NCI-H526 (cell line): ENCODE data around the gene SPARC.

ENCODE experiments used
- DNase-seq, 2 experiments: peaks; one replicate each; lab custom pipeline; 2025; lab: John Stamatoyannopoulos, UW

The SPARC gene

DNA sequence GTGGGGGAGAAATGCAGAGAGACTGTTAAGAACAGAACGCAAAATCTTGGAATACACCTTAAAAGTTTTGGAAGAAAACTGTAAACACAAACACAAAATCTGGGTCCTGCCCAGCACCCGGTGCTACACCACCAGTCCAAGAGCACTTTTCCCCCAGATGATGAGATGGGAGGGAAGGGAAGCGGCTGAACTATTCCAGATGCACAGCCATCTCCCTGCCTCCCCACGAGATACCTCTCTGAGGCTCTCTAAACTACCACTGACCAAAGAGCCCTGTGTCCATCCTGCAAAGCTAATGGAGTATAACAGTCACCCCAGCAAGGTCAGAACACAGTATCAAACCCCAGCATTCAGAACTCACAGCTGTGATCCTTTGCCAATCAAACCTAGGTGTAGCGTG is 8.0 kb downstream of the SPARC start:
- DNase-seq, result no peak

DNA sequence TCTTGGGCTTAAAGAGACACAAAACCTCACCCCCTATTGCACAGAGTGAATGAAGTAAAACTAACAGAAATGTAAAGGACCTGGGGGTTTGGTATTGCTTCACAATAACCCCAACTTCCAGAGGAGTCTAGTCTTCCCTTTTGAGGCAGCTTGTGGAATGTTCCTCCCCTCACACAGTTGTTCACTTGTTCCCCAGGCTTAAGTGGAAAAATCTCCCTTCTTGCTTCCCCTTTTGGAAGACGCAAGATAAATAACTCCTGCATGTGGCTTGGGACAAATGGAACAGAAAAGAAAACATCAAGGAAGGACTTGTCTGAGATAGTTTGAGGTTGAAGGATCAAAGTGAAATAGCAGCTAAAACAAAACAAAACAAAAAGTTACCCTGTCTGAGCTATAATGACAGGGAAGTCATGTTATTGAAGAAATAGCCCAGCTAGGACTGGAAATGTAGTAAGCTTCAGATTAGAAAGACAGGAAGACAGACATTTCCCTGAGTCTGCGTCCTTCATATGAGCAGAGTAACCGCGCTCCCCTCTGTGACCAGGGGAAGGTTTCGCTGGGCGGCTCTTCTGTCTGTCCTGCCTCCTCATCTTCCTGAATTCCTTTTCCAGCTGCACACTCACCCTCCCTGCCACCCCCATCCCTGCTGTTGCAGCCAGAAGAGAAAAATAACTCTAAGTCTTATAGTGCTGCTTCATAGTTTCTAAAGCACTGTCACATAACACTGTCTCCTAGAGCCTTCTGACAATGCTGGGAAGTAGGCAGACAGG is 8.8 kb downstream of the SPARC start:
- no peak for DNase-seq

DNA sequence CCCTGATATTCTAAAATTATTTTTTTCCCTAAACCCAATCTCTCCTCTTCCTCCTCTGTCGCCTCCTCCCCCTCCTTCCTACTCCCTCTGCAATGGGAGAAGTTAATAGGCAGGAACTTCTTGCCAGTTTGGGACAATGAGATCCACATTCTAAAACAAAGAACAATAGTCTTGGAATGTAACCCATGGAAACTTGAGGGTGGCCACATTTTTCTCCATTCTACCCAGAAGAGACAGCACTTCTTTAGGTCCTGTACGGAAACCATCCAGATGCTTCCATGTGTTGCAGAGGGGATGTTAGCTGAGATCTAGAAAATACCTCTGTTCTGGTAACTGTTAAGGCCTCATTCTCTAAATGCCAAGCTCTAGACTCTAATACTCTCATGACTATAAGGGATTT is 10.0 kb downstream of the SPARC start:
- no peak for DNase-seq

DNA sequence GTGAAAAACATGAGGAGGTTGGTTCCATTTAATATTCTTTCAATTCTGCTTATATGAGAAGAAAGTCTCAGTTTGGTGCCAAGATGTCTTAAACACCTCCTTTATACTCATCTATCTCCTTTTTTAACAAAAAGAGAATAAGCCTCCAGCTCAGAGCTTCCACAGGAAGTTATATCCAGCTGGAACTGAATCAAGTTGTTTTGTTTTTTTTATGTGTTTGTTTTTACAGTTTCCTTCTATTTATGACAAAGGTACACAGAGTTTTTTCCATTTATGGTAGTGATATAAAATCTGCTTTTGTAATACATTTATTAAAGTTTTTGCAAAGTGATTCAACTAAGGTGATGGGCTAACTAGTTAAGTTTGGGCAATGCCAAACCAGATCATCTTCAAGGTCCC is 10.4 kb downstream of the SPARC start:
- DNase-seq, result no peak

DNA sequence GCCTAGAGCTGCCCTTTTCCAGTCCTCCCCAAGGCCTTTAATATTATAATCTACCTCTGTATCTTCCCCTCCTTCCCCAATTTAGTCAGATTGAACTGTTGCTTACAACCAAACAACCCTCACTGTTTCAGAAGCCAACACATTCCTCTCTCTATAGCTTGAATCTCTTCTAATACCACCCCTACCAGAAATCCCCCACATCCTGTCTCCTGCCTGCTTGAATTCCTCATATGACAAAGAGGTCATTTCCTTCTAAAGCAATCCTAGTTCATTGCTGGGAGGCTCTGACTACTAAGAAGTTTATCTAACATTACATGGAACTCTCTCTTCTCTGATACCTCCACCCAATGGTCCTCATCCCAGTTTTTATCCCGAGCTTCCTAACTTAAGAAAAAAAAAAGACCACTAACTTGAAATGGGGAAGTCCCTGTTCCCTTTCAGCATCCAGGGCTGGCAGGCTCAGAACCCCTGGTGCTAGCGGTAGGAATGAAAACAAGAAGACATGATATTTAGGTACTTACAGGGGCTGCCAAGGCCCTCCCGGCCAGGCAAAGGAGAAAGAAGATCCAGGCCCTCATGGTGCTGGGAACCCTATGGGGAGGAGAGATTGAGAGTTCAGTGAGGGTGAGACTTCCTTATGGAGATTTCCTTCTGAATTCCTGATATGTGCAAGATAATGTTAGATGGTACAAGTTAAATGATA is 11.0 kb downstream of the SPARC start:
- DNase-seq, result no peak

DNA sequence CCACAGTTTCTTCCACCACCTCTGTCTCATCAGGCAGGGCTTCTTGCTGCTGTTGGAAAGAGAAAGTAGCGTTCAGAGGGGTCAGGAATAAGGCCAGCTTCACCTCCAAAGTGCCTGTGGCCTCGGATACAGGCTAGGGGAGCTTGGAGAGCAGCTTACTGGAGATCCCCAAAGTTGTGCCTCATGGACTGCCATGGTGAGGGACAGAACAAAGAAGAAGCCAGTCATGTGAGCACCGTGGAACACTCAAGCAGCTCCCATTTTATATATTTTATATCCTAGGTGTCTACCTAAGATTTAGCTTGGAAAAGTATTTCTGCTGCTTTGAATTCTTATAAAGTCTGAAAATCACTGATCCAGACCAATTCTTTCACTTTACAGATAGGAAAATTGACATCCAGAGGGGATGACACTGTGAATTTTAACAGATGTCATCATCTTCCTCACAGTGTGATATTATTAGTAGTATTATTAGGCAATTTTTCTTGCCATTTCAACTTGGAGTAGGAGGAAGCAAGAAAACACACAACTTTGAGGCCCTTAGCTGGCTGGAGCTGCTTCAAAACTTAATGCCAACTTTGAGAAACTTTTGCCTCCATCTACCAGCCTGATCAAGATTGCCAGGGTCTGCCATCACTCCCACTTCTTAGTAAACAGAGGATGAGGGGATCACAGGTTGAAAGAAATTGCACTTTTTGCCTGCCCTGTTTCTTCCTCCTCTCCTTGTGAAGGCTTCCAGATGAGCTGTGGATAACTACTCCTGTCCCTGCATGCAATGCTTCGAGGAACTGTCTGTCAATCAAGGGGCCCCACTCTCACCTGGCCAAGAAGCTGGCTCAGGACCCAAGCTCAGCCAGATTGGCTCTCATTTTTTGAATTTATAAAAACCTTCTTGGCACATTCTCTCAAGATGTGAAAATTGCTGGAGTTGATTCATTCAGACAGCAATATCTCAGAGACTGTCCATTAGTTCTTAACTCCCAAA is 11.8 kb downstream of the SPARC start:
- no peak for DNase-seq

DNA sequence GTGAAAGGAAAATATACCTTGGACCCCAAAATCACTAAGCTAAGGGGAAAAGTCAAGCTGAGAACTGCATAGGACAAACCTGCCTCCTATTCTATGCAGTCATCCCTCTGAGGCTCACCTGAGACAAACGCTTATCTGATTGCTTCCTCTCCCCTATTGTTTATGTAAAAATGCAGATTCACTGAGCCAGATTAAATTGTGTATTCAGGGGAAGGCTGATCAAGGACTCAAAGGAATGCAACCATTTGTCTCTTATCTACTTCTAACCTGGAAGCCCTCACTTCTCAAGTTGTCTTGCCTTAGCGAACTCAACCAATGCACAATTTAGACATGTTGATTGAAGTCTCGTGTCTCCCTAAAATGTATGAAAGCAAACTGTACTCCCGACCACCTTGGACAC is 13.3 kb downstream of the SPARC start:
- no peak for DNase-seq

DNA sequence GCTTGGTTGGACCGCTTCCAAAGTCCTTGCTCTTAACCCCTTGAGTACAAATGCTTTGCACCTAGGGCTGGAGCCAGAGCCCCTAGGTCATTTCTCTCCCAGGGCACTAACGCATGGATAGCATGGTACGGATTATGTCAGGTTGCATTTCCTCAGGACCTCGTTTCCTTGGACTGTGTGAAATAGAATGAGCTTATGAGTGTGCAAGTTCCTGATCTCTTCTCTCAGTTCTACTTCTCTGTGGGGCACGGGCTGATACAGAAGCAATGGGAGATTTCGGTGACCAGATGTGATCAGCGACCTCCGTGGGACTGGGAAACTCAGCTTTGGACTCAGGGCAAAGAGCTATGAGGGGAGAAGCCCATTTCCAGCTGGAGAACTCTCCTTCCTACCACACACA is 14.2 kb downstream of the SPARC start:
- DNase-seq, result no peak

DNA sequence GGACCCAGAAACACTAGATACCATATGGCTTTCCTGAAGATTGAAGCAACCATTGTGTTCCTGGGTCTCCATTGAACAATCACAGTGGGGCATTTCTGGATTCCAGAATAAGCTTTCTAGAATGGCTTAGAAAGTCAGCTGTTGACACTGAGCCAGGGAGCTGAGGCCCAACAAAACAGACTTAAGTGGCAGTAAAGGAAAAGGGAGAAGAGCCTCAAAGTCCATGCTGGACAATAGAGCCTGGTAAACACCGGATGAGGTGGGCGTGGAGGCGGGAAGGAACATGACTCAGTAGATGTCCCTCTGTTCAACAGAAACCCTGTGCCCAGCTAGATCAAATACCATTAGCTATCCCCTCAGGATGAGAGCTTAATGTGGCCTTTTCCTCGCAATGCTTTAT is 14.8 kb downstream of the SPARC start:
- no peak for DNase-seq

DNA sequence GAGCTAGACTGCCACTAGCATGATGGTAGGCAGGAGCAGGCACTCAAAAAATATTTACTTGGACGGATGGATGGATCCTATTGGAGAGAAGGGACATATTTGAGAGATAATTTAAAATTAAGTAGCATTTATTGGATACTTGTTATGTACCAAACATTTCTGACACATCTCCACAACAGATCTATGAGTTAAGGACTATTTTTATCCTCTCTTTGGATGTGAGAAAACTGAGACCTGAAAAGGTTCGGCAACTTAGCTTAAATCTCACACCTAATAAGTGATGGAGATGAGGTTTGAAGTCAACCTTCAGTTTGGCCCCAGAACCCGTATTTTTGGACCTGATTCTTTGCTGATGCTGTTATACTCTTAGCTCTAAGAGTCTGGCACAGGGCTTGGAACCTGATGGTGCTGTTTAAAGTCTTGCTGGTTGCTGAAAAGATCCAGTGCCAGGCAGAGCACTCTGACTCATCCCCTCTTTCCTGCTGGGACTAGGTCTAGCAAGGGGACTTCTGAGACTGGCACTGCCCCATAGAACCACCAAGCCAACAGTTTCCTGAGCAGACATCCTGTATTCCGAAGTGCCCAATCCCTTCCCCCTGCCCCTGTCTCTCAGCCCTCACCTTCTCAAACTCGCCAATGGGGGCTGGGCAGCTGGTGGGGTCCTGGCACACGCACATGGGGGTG is 15.6 kb downstream of the SPARC start:
- no peak for DNase-seq

DNA sequence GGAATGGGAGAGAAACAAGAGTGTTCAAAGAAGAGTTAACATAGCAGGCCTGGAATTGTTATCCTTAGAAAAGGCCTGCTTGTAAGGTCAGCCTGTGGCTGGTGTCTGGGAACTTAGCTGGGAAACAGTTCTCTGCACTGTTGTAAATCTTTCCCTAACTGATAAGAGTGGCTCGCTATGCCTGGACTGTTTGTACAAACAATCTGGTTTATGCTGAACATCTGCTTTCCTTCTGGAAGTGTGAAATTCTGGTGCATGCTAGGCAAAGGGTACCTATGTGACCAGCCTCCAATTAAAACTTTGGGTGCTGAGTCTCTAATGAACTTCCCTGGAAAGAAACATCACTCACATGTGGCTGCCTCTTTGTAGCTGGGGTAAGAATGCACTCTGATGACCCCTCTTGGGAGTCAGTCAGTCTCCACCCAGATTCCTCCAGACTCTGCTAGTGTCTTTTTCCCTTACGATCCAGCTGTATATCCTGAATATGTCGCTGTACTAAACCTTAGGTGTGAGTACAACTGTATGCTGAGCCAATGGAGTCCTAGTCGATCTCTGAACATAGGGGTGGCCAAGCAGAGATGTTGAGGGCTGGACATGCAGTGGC is 16.5 kb downstream of the SPARC start:
- DNase-seq, result no peak

DNA sequence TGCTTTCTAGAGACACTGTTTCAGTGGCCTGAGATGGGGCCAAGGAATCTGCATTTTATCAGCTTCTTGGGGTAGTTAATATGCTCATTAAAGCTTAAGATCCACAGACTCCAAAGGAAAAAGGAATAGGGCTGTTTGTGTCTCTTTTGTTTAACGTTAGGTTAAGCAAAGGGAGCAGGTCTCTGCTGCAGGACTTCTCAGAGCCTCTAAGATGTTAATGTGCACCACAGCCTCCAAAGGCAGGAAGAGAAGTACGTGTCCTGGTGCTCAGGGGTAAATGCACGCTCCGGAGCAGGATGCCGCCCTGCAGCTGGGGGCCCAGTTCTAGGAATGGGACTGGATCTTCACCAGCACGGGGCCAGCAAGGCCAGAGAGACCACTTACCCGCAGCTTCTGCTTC is 19.6 kb downstream of the SPARC start:
- no peak for DNase-seq

DNA sequence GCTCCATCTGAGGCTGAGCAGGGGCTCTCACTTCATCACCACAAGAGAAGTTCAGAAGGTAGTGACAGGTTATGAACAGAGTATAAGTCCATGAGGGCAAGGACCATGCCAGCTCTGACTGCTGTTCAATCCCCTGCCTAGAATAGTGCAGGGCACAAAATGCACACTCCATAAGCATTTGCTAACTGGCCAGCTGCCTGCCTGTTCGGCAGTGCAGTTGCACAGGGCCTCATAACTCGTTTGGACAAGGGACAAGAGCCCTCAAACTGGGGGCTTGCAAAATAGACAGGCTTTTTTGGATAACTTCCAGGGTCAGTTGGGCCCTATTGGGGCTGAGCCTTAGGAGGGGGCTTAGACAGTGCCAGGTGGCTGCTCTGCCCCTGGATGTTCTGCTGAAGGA is 21.1 kb downstream of the SPARC start:
- no peak for DNase-seq

DNA sequence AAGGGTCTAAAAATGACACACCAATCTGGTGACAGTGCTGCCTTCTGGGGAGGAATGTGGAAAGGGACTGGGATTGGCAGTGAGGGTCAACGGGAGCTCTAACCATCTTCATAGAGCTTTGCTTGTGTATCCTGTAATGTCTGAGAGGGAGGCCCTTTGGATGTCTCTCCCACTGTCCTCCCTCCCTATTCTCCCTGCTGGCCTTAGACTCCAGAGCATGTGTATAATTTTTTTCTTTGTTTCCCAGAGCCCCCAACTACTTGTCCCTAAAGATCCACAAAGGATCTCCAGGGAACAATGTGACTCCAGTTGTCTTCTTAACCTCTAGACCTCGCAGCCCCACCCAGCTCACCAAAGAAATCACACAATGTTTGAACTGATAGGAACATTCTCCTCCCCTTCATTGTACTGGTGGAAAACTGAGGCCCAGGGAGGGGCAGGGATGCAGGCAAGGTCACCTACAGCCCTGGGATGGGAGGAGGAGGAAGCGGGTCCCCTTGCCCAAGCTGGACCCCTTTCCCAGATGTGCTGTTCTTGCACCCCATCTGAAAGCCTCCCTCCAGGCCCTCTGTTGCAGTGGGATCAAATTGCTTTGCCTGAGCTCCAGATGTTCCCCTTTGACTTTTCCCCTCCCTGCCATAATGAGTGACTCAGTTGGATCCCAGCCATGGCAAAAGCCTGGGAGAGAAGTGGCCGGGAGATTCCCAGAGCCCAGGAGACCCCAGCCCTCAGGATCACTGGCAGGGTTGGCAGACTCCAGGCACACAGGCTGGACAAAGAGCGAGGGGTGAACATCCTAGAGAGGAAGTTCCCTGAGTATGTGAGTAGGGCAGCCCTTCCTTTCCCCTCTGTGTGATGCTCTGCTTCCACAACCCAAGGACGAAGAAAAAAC is 21.8 kb downstream of the SPARC start:
- no peak for DNase-seq

DNA sequence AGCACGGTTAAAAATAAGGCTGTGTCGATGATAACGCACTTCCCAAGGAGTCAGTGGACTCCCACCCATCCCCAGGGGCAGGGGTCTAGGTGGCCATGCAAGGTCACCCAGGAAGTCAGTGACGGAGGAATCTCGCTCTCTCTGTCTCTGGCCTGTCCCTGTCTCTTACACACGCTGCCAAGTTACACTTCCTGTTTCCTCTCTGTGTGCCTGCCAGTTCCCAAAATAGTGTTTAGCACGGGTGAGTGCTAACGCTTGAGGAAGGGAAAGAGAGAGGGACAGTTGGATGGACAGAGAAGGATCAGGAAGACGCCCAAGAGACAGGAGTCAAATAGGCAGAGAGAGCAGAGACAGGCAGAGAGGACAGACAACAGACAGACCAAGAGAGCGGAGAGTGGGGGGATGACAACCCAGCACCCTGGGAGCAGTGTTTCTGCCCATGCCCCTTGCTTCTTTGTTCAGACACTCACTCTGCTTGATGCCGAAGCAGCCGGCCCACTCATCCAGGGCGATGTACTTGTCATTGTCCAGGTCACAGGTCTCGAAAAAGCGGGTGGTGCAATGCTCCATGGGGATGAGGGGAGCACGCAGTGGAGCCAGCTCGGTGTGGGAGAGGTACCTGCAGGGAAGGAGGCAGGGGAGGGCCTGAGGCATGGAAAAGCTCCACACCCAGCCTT is 23.0 kb downstream of the SPARC start:
- no peak for DNase-seq

DNA sequence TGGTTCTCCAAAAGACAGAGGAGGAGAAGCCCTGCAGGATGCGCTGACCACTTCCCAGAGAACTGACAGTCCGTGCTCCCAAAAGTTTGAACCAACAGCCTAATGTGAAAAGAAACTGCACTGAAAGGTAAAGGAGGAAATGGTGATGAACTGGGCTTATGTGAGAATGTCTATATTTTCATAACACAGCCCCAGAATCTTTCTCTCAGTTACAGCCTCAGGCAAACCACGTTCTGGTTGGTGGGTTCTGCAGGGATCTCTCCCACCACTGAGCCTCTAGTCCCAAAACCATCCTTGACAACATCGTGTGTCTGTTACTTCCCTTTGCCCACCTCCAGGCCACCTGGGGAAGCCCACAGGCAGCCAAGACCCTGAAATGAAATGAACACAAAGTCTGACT is 23.9 kb downstream of the SPARC start:
- DNase-seq, result no peak

DNA sequence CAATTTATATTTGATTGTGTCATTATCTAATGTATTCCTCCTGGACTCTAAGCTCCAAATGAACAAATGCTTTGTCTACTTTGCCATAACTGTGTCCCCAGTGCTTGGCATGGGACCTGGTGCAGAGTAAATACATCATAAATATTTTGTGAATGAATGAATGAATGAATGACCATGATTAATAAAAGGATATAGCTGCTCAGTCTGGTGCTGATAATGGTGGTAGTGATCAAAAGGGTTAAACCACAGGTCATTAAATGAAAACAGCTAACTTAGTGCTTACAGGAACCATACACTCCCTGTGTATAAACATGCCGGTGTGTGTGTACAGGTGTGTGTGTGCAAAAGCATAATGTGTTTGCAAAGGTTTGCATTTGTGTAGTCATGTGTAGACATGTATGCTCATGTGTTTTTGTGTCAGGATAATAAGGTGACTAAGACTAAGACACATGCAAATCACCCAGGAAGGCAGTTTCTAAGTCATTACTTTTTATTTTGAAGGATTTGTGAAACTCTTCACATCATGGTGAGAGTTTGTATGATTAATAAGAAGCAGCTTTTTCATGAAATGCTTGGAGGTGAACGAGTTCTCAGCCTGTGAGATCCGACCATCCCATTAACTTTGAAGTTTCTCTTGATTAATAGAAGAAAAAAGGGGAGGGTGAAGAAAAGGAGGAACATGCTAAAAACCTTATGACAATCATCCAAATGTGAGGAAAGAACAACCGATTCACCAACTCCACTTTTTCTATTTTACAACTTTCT is 24.6 kb downstream of the SPARC start:
- DNase-seq, result peak; percentile 41 to 52

DNA sequence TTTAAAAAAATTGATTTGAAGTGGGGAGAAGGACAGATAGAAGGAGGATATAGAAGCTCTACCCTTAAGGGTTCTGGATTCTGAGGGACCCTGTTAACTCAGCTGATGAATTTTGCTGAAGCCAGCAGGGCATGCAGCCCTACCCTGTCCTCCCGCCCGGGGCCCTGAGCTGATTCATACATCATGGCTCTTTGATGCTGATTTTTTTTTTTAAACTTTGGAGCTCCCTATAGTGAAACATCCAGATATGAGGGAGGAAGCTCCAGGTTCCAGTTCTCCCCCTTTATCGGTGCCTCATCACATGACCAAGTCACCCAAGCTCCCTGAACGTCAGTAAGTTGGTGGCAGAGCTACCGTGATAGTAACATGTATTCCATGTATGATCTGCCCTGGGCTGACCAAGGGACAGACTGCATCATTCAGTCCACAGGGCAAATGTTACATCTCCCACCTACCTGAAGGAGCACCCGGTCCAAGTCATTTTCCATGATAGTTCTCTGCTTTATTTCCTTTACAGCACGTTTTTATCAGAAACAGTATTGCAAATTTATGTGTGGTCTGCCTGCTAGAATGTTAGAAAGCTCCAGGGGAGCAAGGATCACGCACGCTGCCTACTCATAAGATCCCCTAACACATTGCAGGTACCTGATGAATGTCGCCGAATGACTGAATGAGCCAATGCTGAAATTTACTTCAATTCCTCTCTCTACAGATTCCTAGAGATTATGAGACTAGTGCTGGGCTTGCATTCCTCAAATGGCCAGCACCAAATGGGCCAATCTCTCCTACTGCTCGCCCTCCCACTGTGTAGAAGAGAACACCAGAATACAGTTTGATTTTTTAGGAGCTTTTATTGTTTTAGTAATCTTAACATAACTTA is 25.9 kb downstream of the SPARC start:
- no peak for DNase-seq
